ENCODE results near the gene CD163.
"Not testable (repeated sequence)": the region's sequence is repeated elsewhere in the genome, so short reads cannot be mapped to it uniquely, and the experiment has no call there.

- TF ChIP-seq, protein P1, sequence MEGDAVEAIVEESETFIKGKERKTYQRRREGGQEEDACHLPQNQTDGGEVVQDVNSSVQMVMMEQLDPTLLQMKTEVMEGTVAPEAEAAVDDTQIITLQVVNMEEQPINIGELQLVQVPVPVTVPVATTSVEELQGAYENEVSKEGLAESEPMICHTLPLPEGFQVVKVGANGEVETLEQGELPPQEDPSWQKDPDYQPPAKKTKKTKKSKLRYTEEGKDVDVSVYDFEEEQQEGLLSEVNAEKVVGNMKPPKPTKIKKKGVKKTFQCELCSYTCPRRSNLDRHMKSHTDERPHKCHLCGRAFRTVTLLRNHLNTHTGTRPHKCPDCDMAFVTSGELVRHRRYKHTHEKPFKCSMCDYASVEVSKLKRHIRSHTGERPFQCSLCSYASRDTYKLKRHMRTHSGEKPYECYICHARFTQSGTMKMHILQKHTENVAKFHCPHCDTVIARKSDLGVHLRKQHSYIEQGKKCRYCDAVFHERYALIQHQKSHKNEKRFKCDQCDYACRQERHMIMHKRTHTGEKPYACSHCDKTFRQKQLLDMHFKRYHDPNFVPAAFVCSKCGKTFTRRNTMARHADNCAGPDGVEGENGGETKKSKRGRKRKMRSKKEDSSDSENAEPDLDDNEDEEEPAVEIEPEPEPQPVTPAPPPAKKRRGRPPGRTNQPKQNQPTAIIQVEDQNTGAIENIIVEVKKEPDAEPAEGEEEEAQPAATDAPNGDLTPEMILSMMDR (conservative IDR thresholded peaks at IDR 0.05 in 1 of 2, IDR thresholded peaks at IDR 0.05 in 1 of 2; ENCODE audit: low read depth in 1 of 2, low read length in 2 of 2): not testable (repeated sequence)
- not testable (repeated sequence) for TF ChIP-seq EZH2 (IDR thresholded peaks at IDR 0.05; ENCODE audit: low read length, missing control alignments)
These were observed 66.1 kb downstream of the CD163 start for GRCh38 chr12:7437494-7437893.

All from fibroblast of lung (primary cell).